Vagina (tissue), 2 donors: Measurements from ENCODE around the gene POLN. TPM values are rescaled to one million over a fixed set of nuclear protein-coding genes. Genes with fewer than 3 reads are reported as not detected.

Source experiments
- DNase-seq, 2 donors: peaks; one replicate each; pipeline ENCODE4 v3.0.0-alpha.2; 2017; ENCODE audit errors: extremely low spot score in 2 of 2
- H3K27ac ChIP-seq: fragments of 200-600 bp; sonication (generic); one replicate; pipeline ENCODE4 v1.5.1; 2019
- H3K27me3 ChIP-seq: fragments of 200-600 bp; sonication (generic); one replicate; pipeline ENCODE4 v1.5.1; 2019
- H3K36me3 ChIP-seq, 2 donors: fragments of 200-600 bp; sonication (generic); one replicate each; pipeline ENCODE4 v1.5.1; 2017 to 2019
- H3K4me1 ChIP-seq: fragments of 200-600 bp; sonication (generic); one replicate; pipeline ENCODE4 v1.5.1; 2019
- H3K4me3 ChIP-seq, 2 donors: fragments of 200-600 bp; sonication (generic); 1 replicate in 1 of 2; 2 replicates in 1 of 2; pipeline ENCODE4 v1.5.1; 2016 to 2019
- H3K9me3 ChIP-seq: fragments of 200-600 bp; sonication (generic); one replicate; pipeline ENCODE4 v1.5.1; 2019
- CTCF ChIP-seq, 3 experiments: fragments of 450-650 bp in 2 of 3; fragments of 200-600 bp in 1 of 3; sonication (generic) in 1 of 3; IDR thresholded peaks; one replicate each; pipeline ENCODE4 v1.5.1; 2017 to 2019; ENCODE audit warnings: antibody characterized with exemption in 3 of 3, mild to moderate bottlenecking in 2 of 3, moderate library complexity in 2 of 3
- POLR2A ChIP-seq, 2 donors: fragments of 450-650 bp; IDR thresholded peaks; one replicate each; pipeline ENCODE4 v1.6.1; 2017; ENCODE audit warnings: antibody characterized with exemption in 2 of 2, mild to moderate bottlenecking in 2 of 2, moderate library complexity in 2 of 2
- POLR2AphosphoS5 ChIP-seq, 2 donors: sonication (generic); formaldehyde crosslinking; IDR thresholded peaks; one replicate each; pipeline ENCODE4 v1.9.0; 2017; ENCODE audit warnings: antibody characterized with exemption in 2 of 2, mild to moderate bottlenecking in 2 of 2, low read depth in 1 of 2; ENCODE audit not compliant: insufficient read depth in 1 of 2
- intact Hi-C: fragments of 100-400 bp; cut with DNase I; formaldehyde crosslinking; loops from one replicate; pipeline ENCODE4 v1.15.1; 2023
- total RNA-seq: library from RNA; depleted of rRNA; stranded (reverse); fragments of >200 nt; gene quantifications from one replicate; pipeline ENCODE4 v1.2.3, GENCODE V29; 2016

POLN gene
- total RNA-seq, 1 donor from 2014 or later = 3.9 TPM

DNA sequence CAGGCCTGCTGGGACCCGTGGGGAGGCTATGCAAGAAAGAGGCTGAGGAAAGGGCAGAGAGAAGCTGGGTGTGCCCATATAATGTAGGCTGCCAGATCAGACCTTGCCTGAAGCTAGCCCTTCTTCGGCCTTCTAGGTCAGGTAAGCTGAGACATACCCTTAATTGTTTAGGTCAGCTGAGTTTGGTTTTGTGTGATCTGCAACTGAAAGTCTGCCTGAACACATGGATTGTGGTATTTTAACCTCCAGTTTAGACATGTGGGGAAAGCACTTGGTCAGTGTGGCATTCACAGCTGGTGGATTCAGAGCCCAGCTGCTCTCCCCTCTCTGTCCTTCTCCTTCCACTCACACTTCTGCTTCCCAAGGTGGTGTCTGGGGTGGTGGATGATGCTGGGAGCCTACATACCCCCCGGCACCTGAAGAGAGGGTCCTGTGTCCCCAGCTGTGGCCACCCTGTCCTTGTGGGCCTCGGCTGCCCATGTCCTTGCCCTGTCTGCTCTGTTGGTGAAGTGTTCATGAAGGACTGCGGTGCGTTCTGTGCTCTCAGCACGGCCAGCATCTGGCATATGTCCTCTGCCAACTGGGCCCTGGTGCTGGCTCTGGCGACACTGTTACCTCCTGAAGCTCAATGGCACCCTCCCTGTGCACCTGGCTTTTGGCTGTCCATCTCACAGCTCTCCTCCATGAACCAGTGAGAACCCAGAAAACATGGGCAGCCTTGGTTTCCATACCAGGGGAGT lies 100.7 kb downstream of the POLN start:
- Histone ChIP-seq H3K4me1 (no peaks in the 10 kb centered on the region), H3K27ac (no peak overlapping the region), H3K4me3 (no peak overlapping the region), H3K36me3 (no peaks in the 10 kb centered on the region), H3K9me3 (no peaks in the 10 kb centered on the region), H3K27me3 (no peaks in the 10 kb centered on the region)
- DNase-seq = no peak
- intact Hi-C loops = no loop called here
- TF ChIP-seq POLR2A (IDR thresholded peaks at IDR 0.05) (no peak), POLR2AphosphoS5 (IDR thresholded peaks at IDR 0.05; ENCODE audit: insufficient read depth in 1 of 2, low read depth in 1 of 2) (no peak), CTCF (IDR thresholded peaks at IDR 0.05) (no peak)

- intact Hi-C loops = no loop called here
- TF ChIP-seq POLR2AphosphoS5 (IDR thresholded peaks at IDR 0.05; ENCODE audit: insufficient read depth in 1 of 2, low read depth in 1 of 2) (no peak), CTCF (IDR thresholded peaks at IDR 0.05) (no peak)
- no peaks in the 10 kb centered on the region for H3K36me3 ChIP-seq
- DNase-seq = no peak
- no peaks in the 10 kb centered on the region for H3K9me3 ChIP-seq
- no peaks in the 10 kb centered on the region for H3K27me3 ChIP-seq
- no peak overlapping the region for H3K27ac ChIP-seq
- H3K4me1 ChIP-seq = no peaks in the 10 kb centered on the region
- no peak overlapping the region for H3K4me3 ChIP-seq
These were observed 102.9 kb downstream of the POLN start for GRCh38 chr4:2138846-2139500.

- Histone ChIP-seq H3K4me1 (no peaks in the 10 kb centered on the region), H3K27ac (no peak overlapping the region), H3K36me3 (no peaks in the 10 kb centered on the region), H3K27me3 (no peaks in the 10 kb centered on the region), H3K9me3 (no peaks in the 10 kb centered on the region), H3K4me3 (no peak overlapping the region)
- no peak for DNase-seq
- intact Hi-C loops = no loop called here
- TF ChIP-seq CTCF (IDR thresholded peaks at IDR 0.05) (no peak), POLR2AphosphoS5 (IDR thresholded peaks at IDR 0.05; ENCODE audit: insufficient read depth in 1 of 2, low read depth in 1 of 2) (no peak), POLR2A (IDR thresholded peaks at IDR 0.05) (no peak)
These were observed 105.2 kb downstream of the POLN start for GRCh38 chr4:2136726-2137125.

DNA sequence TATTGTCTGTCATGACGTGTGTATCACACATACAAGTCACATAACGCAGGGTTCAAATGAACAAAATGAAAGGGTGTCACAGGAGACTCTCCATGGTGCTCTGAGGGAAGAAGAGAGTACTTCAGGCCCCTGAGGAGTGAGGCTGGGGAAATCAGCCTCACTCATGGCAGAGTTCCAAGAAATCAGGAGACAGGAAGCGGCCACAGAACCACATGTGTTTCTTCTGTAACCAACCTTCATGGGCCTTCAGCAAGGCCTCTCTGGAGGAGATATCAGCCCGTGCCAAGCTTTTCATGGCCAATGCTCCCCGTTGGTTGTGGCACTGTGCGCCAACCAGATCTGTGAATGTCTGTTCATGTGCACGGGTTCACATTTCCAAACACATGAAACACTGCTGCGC lies 106.8 kb downstream of the POLN start:
- intact Hi-C loops = no loop called here
- no peak for TF ChIP-seq POLR2AphosphoS5 (IDR thresholded peaks at IDR 0.05; ENCODE audit: insufficient read depth in 1 of 2, low read depth in 1 of 2)
- no peak for TF ChIP-seq CTCF (IDR thresholded peaks at IDR 0.05)
- H3K4me1 ChIP-seq = no peaks in the 10 kb centered on the region

GRCh38 chr4:2132438-2132837 lies 109.5 kb downstream of the POLN start:
- TF ChIP-seq POLR2A (IDR thresholded peaks at IDR 0.05) (no peak), CTCF (IDR thresholded peaks at IDR 0.05) (no peak), POLR2AphosphoS5 (IDR thresholded peaks at IDR 0.05; ENCODE audit: insufficient read depth in 1 of 2, low read depth in 1 of 2) (no peak)
- intact Hi-C loops = no loop called here
- no peaks in the 10 kb centered on the region for H3K4me1 ChIP-seq
- H3K27me3 ChIP-seq = no peaks in the 10 kb centered on the region
- H3K27ac ChIP-seq = no peak overlapping the region
- H3K36me3 ChIP-seq = no peaks in the 10 kb centered on the region
- H3K4me3 ChIP-seq = no peak overlapping the region
- H3K9me3 ChIP-seq = no peaks in the 10 kb centered on the region
- DNase-seq = no peak

More for the DNA sequence above, 106.8 kb downstream of the POLN start:
- Histone ChIP-seq H3K27me3 (no peaks in the 10 kb centered on the region), H3K4me3 (no peak overlapping the region), H3K9me3 (no peaks in the 10 kb centered on the region), H3K36me3 (no peaks in the 10 kb centered on the region), H3K27ac (no peak overlapping the region)
- DNase-seq = no peak
